ENCODE measurements around the gene LDLRAD2. TPM values are rescaled to one million over a fixed set of nuclear protein-coding genes. Genes with fewer than 3 reads are reported as not detected.

Gene LDLRAD2
- total and polyA plus RNA-seq, 2 of the 4 experiments (the other 2 are of a cell fraction), result 0.05 TPM; not detected in 1

GRCh38 chr1:21795075-21795474 is 17.0 kb upstream of the LDLRAD2 start:
- intact Hi-C loops (cut with micrococcal nuclease) (no loop called here), in situ Hi-C loops (cut with MboI; ENCODE audit: low sequenced_read_pairs) (no loop called here), dilution Hi-C loops (cut with HindIII; ENCODE audit: low sequenced_read_pairs, unreplicated experiment) (no loop called here)
- H3K36me3 ChIP-seq (ENCODE audit: control insufficient read depth, insufficient read depth, low read length), result no peaks in the 10 kb centered on the region
- H3K56ac ChIP-seq (ENCODE audit: extremely low read depth, insufficient read depth, low read length), result no peak overlapping the region
- H3K79me1 ChIP-seq (ENCODE audit: low read depth in 1 of 2, low read length in 2 of 2), result no peaks in the 10 kb centered on the region
- no peak overlapping the region for H3K4me2 ChIP-seq (ENCODE audit: low read depth, low read length)
- DNase-seq (no peak), ATAC-seq (ENCODE audit: low read depth) (no peak)
- H3K27me3 ChIP-seq (ENCODE audit: control insufficient read depth, insufficient read depth, low read length), result no peaks in the 10 kb centered on the region; the same call in none of the 2 replicates
- H3K4me1 ChIP-seq (ENCODE audit: control insufficient read depth, insufficient read depth, low read length), result no peaks in the 10 kb centered on the region
- no peak overlapping the region for H4K8ac ChIP-seq (ENCODE audit: low read depth in 2 of 2, low read length in 2 of 2)
- H3K4ac ChIP-seq (ENCODE audit: low read depth, low read length), result no peak overlapping the region
- H2BK120ac ChIP-seq (ENCODE audit: low read depth, low read length), result no peak overlapping the region
- TF ChIP-seq NFE2L2 (IDR thresholded peaks at IDR 0.05; ENCODE audit: low read depth, low read length) (no peak), RFX5 (IDR thresholded peaks at IDR 0.05; ENCODE audit: low read depth, low read length) (no peak), FOS (IDR thresholded peaks at IDR 0.05; ENCODE audit: low read depth, low read length) (no peak), MXI1 (IDR thresholded peaks at IDR 0.05; ENCODE audit: borderline replicate concordance, low read depth, low read length) (no peak), RCOR1 (IDR thresholded peaks at IDR 0.05; ENCODE audit: insufficient replicate concordance, low read length) (no peak), SMC3 (IDR thresholded peaks at IDR 0.05; ENCODE audit: low read depth, low read length) (no peak), CHD1 (IDR thresholded peaks at IDR 0.05; ENCODE audit: low read depth, low read length) (no peak), MAFK (IDR thresholded peaks at IDR 0.05; ENCODE audit: low read depth, low read length) (no peak), ELK1 (IDR thresholded peaks at IDR 0.05; ENCODE audit: borderline replicate concordance, low read depth, low read length) (no peak), CEBPB (IDR thresholded peaks at IDR 0.05; ENCODE audit: low read depth, low read length) (no peak), MAZ (IDR thresholded peaks at IDR 0.05; ENCODE audit: borderline replicate concordance, low read depth, low read length) (no peak), POLR2A (IDR thresholded peaks at IDR 0.05; ENCODE audit: low read depth, low read length) (no peak), BHLHE40 (IDR thresholded peaks at IDR 0.05; ENCODE audit: low read depth, low read length) (no peak), CTCF (conservative IDR thresholded peaks at IDR 0.05; ENCODE audit: low read depth, low read length) (no peak), USF2 (IDR thresholded peaks at IDR 0.05; ENCODE audit: low read depth, low read length) (no peak), RAD21 (IDR thresholded peaks at IDR 0.05; ENCODE audit: low read length) (no peak)
- H3K14ac ChIP-seq (replicated peaks; ENCODE audit: low read depth, low read length), result no peak overlapping the region
- H4K91ac ChIP-seq (ENCODE audit: insufficient read depth, low read depth, low read length), result no peak overlapping the region
- peaks cover 8% of the 10 kb centered on the region for H3K9me3 ChIP-seq (ENCODE audit: control insufficient read depth, insufficient read depth, low read length)
- H2AFZ ChIP-seq (replicated peaks; ENCODE audit: low read length, poor library complexity), result no peak overlapping the region
- H2AK5ac ChIP-seq (ENCODE audit: low read depth, low read length), result no peak overlapping the region
- ChIA-PET CTCF (no interaction called here), POLR2A (ENCODE audit: unreplicated experiment) (no interaction called here)
- H3K23ac ChIP-seq (ENCODE audit: low read depth, low read length), result no peak overlapping the region
- H3K9me1 ChIP-seq (ENCODE audit: insufficient read depth, low read length), result no peaks in the 10 kb centered on the region
- no TSS peak for BruUV-seq (replicated peaks)
- 0% methylated on average over 1 of the region's 6 CpGs; no CpG with 5 or more reads in 1 of the 2 experiments for WGBS, 2 experiments (ENCODE audit: extremely low coverage in 2 of 2, insufficient read length in 1 of 2)
- no peak overlapping the region for H2AK9ac ChIP-seq (replicated peaks; ENCODE audit: low read depth, low read length, poor library complexity)
- H3K27ac ChIP-seq (ENCODE audit: insufficient read depth, low read length), result no peak overlapping the region
- H4K20me1 ChIP-seq (ENCODE audit: insufficient read depth, low read length), result no peaks in the 10 kb centered on the region
- no peak overlapping the region for H3K18ac ChIP-seq (ENCODE audit: low read depth, low read length)
- no peak overlapping the region for H3K9ac ChIP-seq (ENCODE audit: low read depth, low read length)
- H2BK20ac ChIP-seq (ENCODE audit: low read depth, low read length), result no peak overlapping the region
- H3K4me3 ChIP-seq (ENCODE audit: insufficient read depth, low read depth, low read length), result no peak overlapping the region
- no peak overlapping the region for H2BK15ac ChIP-seq (ENCODE audit: low read depth, low read length)
- H2BK5ac ChIP-seq (ENCODE audit: low read depth, low read length, poor library complexity, severe bottlenecking), result no peak overlapping the region
- no peak overlapping the region for H4K5ac ChIP-seq (ENCODE audit: low read depth, low read length)

All from IMR-90 (cell line).